ENCODE measurements around the gene AP1G2. TPM values are rescaled to one million over a fixed set of nuclear protein-coding genes. Genes with fewer than 3 reads are reported as not detected.

Gene AP1G2
- polyA plus RNA-seq, 1 donor (not counting 4 experiments of a cell fraction or from before 2014, with no cell fraction given) = 119 TPM

DNA sequence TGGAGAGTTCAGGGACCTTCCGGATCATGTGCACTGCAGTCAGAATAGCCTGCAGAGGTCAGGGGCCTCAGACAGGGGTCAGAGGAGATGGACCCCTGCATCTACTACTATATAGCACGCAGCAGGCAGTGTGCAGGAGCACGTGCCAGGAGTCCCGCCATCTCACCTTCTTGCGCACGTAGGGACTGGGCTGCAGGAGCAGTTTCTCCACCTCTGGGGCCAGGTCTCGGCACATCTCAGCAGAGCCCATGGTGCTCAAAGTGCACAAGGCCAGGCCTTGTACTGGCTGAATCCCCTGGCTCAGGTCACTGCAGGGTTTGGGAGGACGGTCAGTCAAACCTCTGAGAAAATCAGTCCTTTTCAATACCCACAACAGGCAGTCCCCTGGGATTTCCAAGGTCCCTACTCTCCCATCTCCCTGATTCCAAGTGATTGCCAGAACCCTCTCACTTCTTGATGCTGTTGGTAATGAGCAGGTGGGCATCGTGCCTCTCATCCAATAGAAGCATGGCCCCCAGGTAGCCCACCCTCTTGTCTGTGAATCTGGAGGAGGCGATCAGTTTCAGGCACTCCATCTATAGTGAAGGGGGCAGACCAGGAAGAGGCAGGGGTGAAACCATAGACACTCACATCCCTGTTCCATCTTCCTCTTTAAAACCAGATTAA, 1.3 kb downstream of the AP1G2 start:
- dilution Hi-C loops (cut with MboI; ENCODE audit: extremely low pct_ligation_motif_present, low sequenced_read_pairs) = no loop called here
- H3K4me2 ChIP-seq (ENCODE audit: control insufficient read depth, extremely low read depth, insufficient read depth, low read depth, low read length) = peak overlapping the region; percentile 97
- FAIRE-seq (no peak), DNase-seq (ENCODE audit: low read depth, low spot score) (no peak)
- H3K4me1 ChIP-seq (ENCODE audit: control insufficient read depth, extremely low read depth, insufficient read depth, low read length) = peaks cover 17% of the 10 kb centered on the region
- H2AFZ ChIP-seq (ENCODE audit: control insufficient read depth, low read length) = no peak overlapping the region
- H3K4me3 ChIP-seq (ENCODE audit: control insufficient read depth in 2 of 3, extremely low read depth in 1 of 3, insufficient read depth in 2 of 3, low read depth in 1 of 3, low read length in 3 of 3) = peak overlapping the region; percentile 73 to 93 (median 92)
- H3K9me1 ChIP-seq (ENCODE audit: control insufficient read depth, extremely low read depth, insufficient read depth, low read length) = no peaks in the 10 kb centered on the region
- H3K9me3 ChIP-seq (ENCODE audit: control insufficient read depth, low read depth, low read length) = no peaks in the 10 kb centered on the region
- no peak for TF ChIP-seq EZH2 (IDR thresholded peaks at IDR 0.05; ENCODE audit: low read length)
- H3K79me2 ChIP-seq (ENCODE audit: control insufficient read depth, insufficient read depth, low read length) = peaks cover 21% of the 10 kb centered on the region
- peak overlapping the region; percentile 88 for H3K9ac ChIP-seq (ENCODE audit: control insufficient read depth, extremely low read depth, insufficient read depth, low read length)
- H3K36me3 ChIP-seq (ENCODE audit: control insufficient read depth in 2 of 2, extremely low read depth in 1 of 2, insufficient read depth in 2 of 2, low read length in 2 of 2) = peaks cover 37% of the 10 kb centered on the region in 2 experiments
- no peaks in the 10 kb centered on the region for H3K27me3 ChIP-seq (ENCODE audit: control insufficient read depth, extremely low read depth, insufficient read depth, low read length)
- no peak overlapping the region for H3K27ac ChIP-seq (ENCODE audit: control insufficient read depth, insufficient read depth, low read length)
- H4K20me1 ChIP-seq (ENCODE audit: control insufficient read depth, extremely low read depth, insufficient read depth, low read length) = peaks cover 3% of the 10 kb centered on the region

GRCh38 chr14:23565626-23566025, 2.0 kb downstream of the AP1G2 start:
- no peak overlapping the region for H3K9ac ChIP-seq (ENCODE audit: control insufficient read depth, extremely low read depth, insufficient read depth, low read length)
- no peaks in the 10 kb centered on the region for H3K9me1 ChIP-seq (ENCODE audit: control insufficient read depth, extremely low read depth, insufficient read depth, low read length)
- DNase-seq (ENCODE audit: low read depth, low spot score) (no peak), FAIRE-seq (no peak)
- peaks cover 21% of the 10 kb centered on the region for H3K79me2 ChIP-seq (ENCODE audit: control insufficient read depth, insufficient read depth, low read length)
- peaks cover 3% of the 10 kb centered on the region for H4K20me1 ChIP-seq (ENCODE audit: control insufficient read depth, extremely low read depth, insufficient read depth, low read length)
- dilution Hi-C loops (cut with MboI; ENCODE audit: extremely low pct_ligation_motif_present, low sequenced_read_pairs) = no loop called here
- peaks cover 17% of the 10 kb centered on the region for H3K4me1 ChIP-seq (ENCODE audit: control insufficient read depth, extremely low read depth, insufficient read depth, low read length)
- H2AFZ ChIP-seq (ENCODE audit: control insufficient read depth, low read length) = no peak overlapping the region
- no peak overlapping the region for H3K4me2 ChIP-seq (ENCODE audit: control insufficient read depth, extremely low read depth, insufficient read depth, low read depth, low read length)
- H3K27me3 ChIP-seq (ENCODE audit: control insufficient read depth, extremely low read depth, insufficient read depth, low read length) = no peaks in the 10 kb centered on the region
- no peaks in the 10 kb centered on the region for H3K9me3 ChIP-seq (ENCODE audit: control insufficient read depth, low read depth, low read length)
- no peak overlapping the region for H3K27ac ChIP-seq (ENCODE audit: control insufficient read depth, insufficient read depth, low read length)
- peaks cover 37 to 42% of the 10 kb centered on the region in 2 experiments for H3K36me3 ChIP-seq (ENCODE audit: control insufficient read depth in 2 of 2, extremely low read depth in 1 of 2, insufficient read depth in 2 of 2, low read length in 2 of 2)
- H3K4me3 ChIP-seq (ENCODE audit: control insufficient read depth in 2 of 3, extremely low read depth in 1 of 3, insufficient read depth in 2 of 3, low read depth in 1 of 3, low read length in 3 of 3) = no peak overlapping the region
- TF ChIP-seq EZH2 (IDR thresholded peaks at IDR 0.05; ENCODE audit: low read length) = no peak

GRCh38 chr14:23564876-23565275, 2.7 kb downstream of the AP1G2 start:
- TF ChIP-seq, protein P1, sequence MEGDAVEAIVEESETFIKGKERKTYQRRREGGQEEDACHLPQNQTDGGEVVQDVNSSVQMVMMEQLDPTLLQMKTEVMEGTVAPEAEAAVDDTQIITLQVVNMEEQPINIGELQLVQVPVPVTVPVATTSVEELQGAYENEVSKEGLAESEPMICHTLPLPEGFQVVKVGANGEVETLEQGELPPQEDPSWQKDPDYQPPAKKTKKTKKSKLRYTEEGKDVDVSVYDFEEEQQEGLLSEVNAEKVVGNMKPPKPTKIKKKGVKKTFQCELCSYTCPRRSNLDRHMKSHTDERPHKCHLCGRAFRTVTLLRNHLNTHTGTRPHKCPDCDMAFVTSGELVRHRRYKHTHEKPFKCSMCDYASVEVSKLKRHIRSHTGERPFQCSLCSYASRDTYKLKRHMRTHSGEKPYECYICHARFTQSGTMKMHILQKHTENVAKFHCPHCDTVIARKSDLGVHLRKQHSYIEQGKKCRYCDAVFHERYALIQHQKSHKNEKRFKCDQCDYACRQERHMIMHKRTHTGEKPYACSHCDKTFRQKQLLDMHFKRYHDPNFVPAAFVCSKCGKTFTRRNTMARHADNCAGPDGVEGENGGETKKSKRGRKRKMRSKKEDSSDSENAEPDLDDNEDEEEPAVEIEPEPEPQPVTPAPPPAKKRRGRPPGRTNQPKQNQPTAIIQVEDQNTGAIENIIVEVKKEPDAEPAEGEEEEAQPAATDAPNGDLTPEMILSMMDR (optimal IDR thresholded peaks at IDR 0.05 in 1 of 3, IDR thresholded peaks at IDR 0.05 in 1 of 3, conservative IDR thresholded peaks at IDR 0.05 in 1 of 3; ENCODE audit: extremely low read depth in 1 of 3, insufficient read depth in 2 of 3, low read length in 3 of 3) = no peak
- TF ChIP-seq EZH2 (IDR thresholded peaks at IDR 0.05; ENCODE audit: low read length) = no peak
- dilution Hi-C loops (cut with MboI; ENCODE audit: extremely low pct_ligation_motif_present, low sequenced_read_pairs) = no loop called here
- peaks cover 41 to 44% of the 10 kb centered on the region in 2 experiments for H3K36me3 ChIP-seq (ENCODE audit: control insufficient read depth in 2 of 2, extremely low read depth in 1 of 2, insufficient read depth in 2 of 2, low read length in 2 of 2)

More at GRCh38 chr14:23564876-23565275, 2.7 kb downstream of the AP1G2 start:
- Histone ChIP-seq H3K27ac (ENCODE audit: control insufficient read depth, insufficient read depth, low read length) (no peak overlapping the region), H3K4me1 (ENCODE audit: control insufficient read depth, extremely low read depth, insufficient read depth, low read length) (peaks cover 17% of the 10 kb centered on the region), H3K4me3 (ENCODE audit: control insufficient read depth in 2 of 3, extremely low read depth in 1 of 3, insufficient read depth in 2 of 3, low read depth in 1 of 3, low read length in 3 of 3) (no peak overlapping the region), H4K20me1 (ENCODE audit: control insufficient read depth, extremely low read depth, insufficient read depth, low read length) (peaks cover 3% of the 10 kb centered on the region), H3K9me1 (ENCODE audit: control insufficient read depth, extremely low read depth, insufficient read depth, low read length) (no peaks in the 10 kb centered on the region), H3K9ac (ENCODE audit: control insufficient read depth, extremely low read depth, insufficient read depth, low read length) (no peak overlapping the region), H3K27me3 (ENCODE audit: control insufficient read depth, extremely low read depth, insufficient read depth, low read length) (no peaks in the 10 kb centered on the region), H3K79me2 (ENCODE audit: control insufficient read depth, insufficient read depth, low read length) (peaks cover 21% of the 10 kb centered on the region), H3K4me2 (ENCODE audit: control insufficient read depth, extremely low read depth, insufficient read depth, low read depth, low read length) (no peak overlapping the region), H2AFZ (ENCODE audit: control insufficient read depth, low read length) (no peak overlapping the region), H3K9me3 (ENCODE audit: control insufficient read depth, low read depth, low read length) (no peaks in the 10 kb centered on the region)
- DNase-seq (ENCODE audit: low read depth, low spot score) (no peak), FAIRE-seq (no peak)

Measured in keratinocyte (primary cell).